H9 (cell line): ENCODE data around the gene ATP10B. TPM values are rescaled to one million over a fixed set of nuclear protein-coding genes. Genes with fewer than 3 reads are reported as not detected.

Experiments used
- DNase-seq: peaks from one replicate; pipeline ENCODE4 v3.0.0-alpha.2; 2017
- H2AFZ ChIP-seq: one replicate; pipeline ENCODE4 v1.6.1; 2013; ENCODE audit warnings: mild to moderate bottlenecking, low read length, control low read depth, moderate library complexity
- H2AK5ac ChIP-seq: 2 replicates; pipeline ENCODE4 v1.6.1; 2013; ENCODE audit warnings: low read length, control low read depth, mixed read lengths; ENCODE audit not compliant: insufficient read length
- H2BK120ac ChIP-seq: one replicate; pipeline ENCODE4 v1.6.1; 2013; ENCODE audit warnings: low read depth, mild to moderate bottlenecking, low read length, control low read depth, inconsistent platforms; ENCODE audit not compliant: poor library complexity, severe bottlenecking
- H2BK12ac ChIP-seq: 2 replicates; pipeline ENCODE4 v1.6.1; 2013; ENCODE audit warnings: low read length, control low read depth, mixed read lengths, low read depth; ENCODE audit not compliant: insufficient read length
- H2BK15ac ChIP-seq: 2 replicates; pipeline ENCODE4 v1.6.1; 2013; ENCODE audit warnings: low read depth, low read length, control low read depth
- H2BK20ac ChIP-seq: one replicate; pipeline ENCODE4 v1.6.1; 2013; ENCODE audit warnings: low read depth, mild to moderate bottlenecking, low read length, control low read depth, inconsistent platforms; ENCODE audit not compliant: poor library complexity, severe bottlenecking
- H2BK5ac ChIP-seq: 2 replicates; pipeline ENCODE4 v1.6.1; 2013; ENCODE audit warnings: low read length, control low read depth, mixed read lengths; ENCODE audit not compliant: insufficient read length
- H3K14ac ChIP-seq: 2 replicates; pipeline ENCODE4 v1.6.1; 2013; ENCODE audit warnings: low read length, control low read depth; ENCODE audit not compliant: insufficient read depth
- H3K18ac ChIP-seq: 2 replicates; pipeline ENCODE4 v1.6.1; 2013; ENCODE audit warnings: low read depth, mild to moderate bottlenecking, mixed read lengths, low read length, control low read depth; ENCODE audit not compliant: insufficient read length
- H3K23ac ChIP-seq: 2 replicates; pipeline ENCODE4 v1.6.1; 2013; ENCODE audit warnings: low read length, control low read depth, mixed read lengths, low read depth; ENCODE audit not compliant: insufficient read length
- H3K23me2 ChIP-seq: 2 replicates; pipeline ENCODE4 v1.6.1; 2013; ENCODE audit warnings: low read depth, mild to moderate bottlenecking, mixed read lengths, low read length, control low read depth; ENCODE audit not compliant: insufficient read length, poor library complexity, severe bottlenecking
- H3K27ac ChIP-seq: 2 replicates; pipeline ENCODE4 v1.5.1; 2013; ENCODE audit warnings: low read length, control low read depth, mixed read lengths, low read depth; ENCODE audit not compliant: insufficient read length
- H3K27me3 ChIP-seq: 2 replicates; pipeline ENCODE4 v1.6.1; 2013; ENCODE audit warnings: low read length, control low read depth, inconsistent platforms; ENCODE audit not compliant: insufficient read depth
- H3K4ac ChIP-seq: 2 replicates; pipeline ENCODE4 v1.6.1; 2013; ENCODE audit warnings: low read depth, mild to moderate bottlenecking, control low read depth, inconsistent platforms, low read length, moderate library complexity
- H3K4me1 ChIP-seq: 2 replicates; pipeline ENCODE4 v1.6.1; 2013; ENCODE audit warnings: low read length, control low read depth, inconsistent platforms; ENCODE audit not compliant: insufficient read depth
- H3K4me2 ChIP-seq: 2 replicates; pipeline ENCODE4 v1.6.1; 2013; ENCODE audit warnings: low read length, control low read depth, mixed read lengths; ENCODE audit not compliant: insufficient read length, insufficient read depth
- H3K56ac ChIP-seq: 2 replicates; pipeline ENCODE4 v1.6.1; 2013; ENCODE audit warnings: low read depth, mild to moderate bottlenecking, mixed read lengths, low read length, control low read depth; ENCODE audit not compliant: insufficient read length
- H3K79me1 ChIP-seq: 2 replicates; pipeline ENCODE4 v1.6.1; 2013; ENCODE audit warnings: low read depth, mild to moderate bottlenecking, moderate library complexity, low read length, control low read depth, inconsistent platforms; ENCODE audit not compliant: insufficient read depth, poor library complexity, severe bottlenecking
- H3K79me2 ChIP-seq: 2 replicates; pipeline ENCODE4 v1.6.1; 2013; ENCODE audit warnings: low read length, control low read depth, inconsistent platforms; ENCODE audit not compliant: insufficient read depth
- H3K9ac ChIP-seq: 2 replicates; pipeline ENCODE4 v1.6.1; 2013; ENCODE audit warnings: low read length, control low read depth, mixed read lengths; ENCODE audit not compliant: insufficient read length; ENCODE audit errors: extremely low read depth
- H3K9me3 ChIP-seq: one replicate; pipeline ENCODE4 v1.6.1; 2013; ENCODE audit warnings: low read depth, low read length, inconsistent platforms; ENCODE audit not compliant: control insufficient read depth
- H3T11ph ChIP-seq: one replicate; pipeline ENCODE4 v1.6.1; 2013; ENCODE audit warnings: mild to moderate bottlenecking, low read length, control low read depth, inconsistent platforms
- H4K20me1 ChIP-seq: one replicate; pipeline ENCODE4 v1.6.1; 2013; ENCODE audit not compliant: control insufficient read depth, insufficient read length, insufficient read depth
- H4K5ac ChIP-seq: 2 replicates; pipeline ENCODE4 v1.6.1; 2013; ENCODE audit warnings: low read depth, mild to moderate bottlenecking, mixed read lengths, low read length, control low read depth; ENCODE audit not compliant: insufficient read length
- H4K8ac ChIP-seq: replicated peaks from 2 replicates; pipeline ENCODE4 v1.6.1; 2013; ENCODE audit warnings: low read length, control low read depth, mixed read lengths, low read depth; ENCODE audit not compliant: insufficient read length
- H4K91ac ChIP-seq: 2 replicates; pipeline ENCODE4 v1.6.1; 2013; ENCODE audit warnings: low read depth, mild to moderate bottlenecking, moderate library complexity, mixed read lengths, low read length, control low read depth; ENCODE audit not compliant: insufficient read length
- H3K27ac Mint-ChIP-seq, 3 experiments: 2 replicates in 2 of 3; 3 replicates in 1 of 3; pipeline ENCODE4 v1.8.0; 2020 to 2021; ENCODE audit warnings: mixed read lengths in 3 of 3, mild to moderate bottlenecking in 1 of 3, moderate library complexity in 1 of 3
- H3K27me3 Mint-ChIP-seq: 2 replicates; pipeline ENCODE4 v1.8.0; 2021; ENCODE audit warnings: low read depth, mild to moderate bottlenecking, moderate library complexity, mixed read lengths
- H3K36me3 Mint-ChIP-seq, 3 experiments: 2 replicates in 2 of 3; 3 replicates in 1 of 3; pipeline ENCODE4 v1.8.0; 2020 to 2021; ENCODE audit warnings: low read depth in 3 of 3, mixed read lengths in 3 of 3; ENCODE audit not compliant: insufficient read depth in 1 of 3
- H3K4me1 Mint-ChIP-seq, 2 experiments: 2 replicates each; pipeline ENCODE4 v1.8.0; 2020; ENCODE audit warnings: mixed read lengths in 2 of 2
- H3K4me3 Mint-ChIP-seq, 2 experiments: 2 replicates in 1 of 2; 3 replicates in 1 of 2; pipeline ENCODE4 v1.8.0; 2020 to 2021; ENCODE audit warnings: mild to moderate bottlenecking in 2 of 2, mixed read lengths in 2 of 2, moderate library complexity in 1 of 2
- H3K9me3 Mint-ChIP-seq, 2 experiments: 2 replicates in 1 of 2; 3 replicates in 1 of 2; pipeline ENCODE4 v1.8.0; 2020; ENCODE audit warnings: mild to moderate bottlenecking in 2 of 2, mixed read lengths in 2 of 2, moderate library complexity in 1 of 2
- CTCF ChIP-seq: fragments of 200-600 bp; sonication (generic); conservative IDR thresholded peaks from 3 replicates; pipeline ENCODE4 v1.8.0; 2021; ENCODE audit warnings: antibody characterized with exemption, mild to moderate bottlenecking
- WGBS: extraction: QIAGEN DNeasy Blood & Tissue Kit; methylation state at CpG from one replicate; pipeline ENCODE4 v1.1.7; 2013; ENCODE audit warnings: missing lambda C conversion rate, low lambda C conversion rate, mixed read lengths; ENCODE audit not compliant: insufficient read length; ENCODE audit errors: extremely low coverage; 5-methylcytosine and 5-hydroxymethylcytosine counted together
- total RNA-seq: library from RNA; stranded (reverse); gene quantifications from 2 replicates; pipeline ENCODE4 v1.2.1, GENCODE V29; 2021

ATP10B gene
- total RNA-seq, 1 experiment from 2014 or later = 0.42 TPM

DNA sequence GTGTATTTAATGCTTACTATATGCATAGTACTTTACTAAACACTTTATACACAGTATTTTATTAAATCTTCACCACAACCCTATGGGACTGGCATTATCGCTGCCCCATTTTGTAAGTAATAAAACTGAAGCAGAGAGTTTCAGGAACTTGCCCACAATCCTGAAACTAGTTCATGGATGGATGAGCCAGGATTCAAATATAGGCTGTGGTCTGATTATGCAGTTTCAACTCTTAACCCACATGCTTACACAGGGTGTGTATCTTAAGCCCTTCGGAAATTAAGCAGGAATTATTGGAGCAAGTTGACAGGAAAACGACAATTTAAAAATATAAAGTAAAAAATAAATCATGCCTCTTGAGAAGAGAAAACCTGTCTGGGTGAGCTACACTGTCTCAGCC lies 109.0 kb downstream of the ATP10B start:
- H2BK15ac ChIP-seq = no peak overlapping the region
- H3K79me2 ChIP-seq = no peaks in the 10 kb centered on the region
- H4K91ac ChIP-seq = no peak overlapping the region
- H3K4me2 ChIP-seq = no peak overlapping the region
- no peak overlapping the region for H4K5ac ChIP-seq
- no peak overlapping the region for H3K14ac ChIP-seq
- no peak overlapping the region for H3K18ac ChIP-seq
- H3K23ac ChIP-seq = no peak overlapping the region
- H4K8ac ChIP-seq = no peak overlapping the region
- H2AK5ac ChIP-seq = no peak overlapping the region
- Mint-ChIP-seq H3K36me3 (no peaks in the 10 kb centered on the region), H3K9me3 (no peaks in the 10 kb centered on the region), H3K4me3 (no peak overlapping the region), H3K4me1 (peaks cover 14 to 16% of the 10 kb centered on the region in 2 experiments), H3K27ac (no peak overlapping the region), H3K27me3 (no peaks in the 10 kb centered on the region; the same call in 1 of the 2 replicates)
- H4K20me1 ChIP-seq = no peaks in the 10 kb centered on the region
- no peak overlapping the region for H2BK12ac ChIP-seq
- no peak overlapping the region for H3K56ac ChIP-seq
- H3K4ac ChIP-seq = no peak overlapping the region
- no peak overlapping the region for H3K27ac ChIP-seq
- H3K4me1 ChIP-seq = no peaks in the 10 kb centered on the region
- H3K79me1 ChIP-seq = no peaks in the 10 kb centered on the region
- no peak for TF ChIP-seq CTCF
- no peaks in the 10 kb centered on the region for H3K27me3 ChIP-seq
- no peak for DNase-seq
- H3K9ac ChIP-seq = no peak overlapping the region
- no CpG with 5 or more reads among the region's 3 CpGs for WGBS
- H2BK120ac ChIP-seq = no peak overlapping the region
- H3K23me2 ChIP-seq = no peaks in the 10 kb centered on the region
- H3T11ph ChIP-seq = no peak overlapping the region
- no peak overlapping the region for H2AFZ ChIP-seq
- no peaks in the 10 kb centered on the region for H3K9me3 ChIP-seq
- H2BK5ac ChIP-seq = no peak overlapping the region
- no peak overlapping the region for H2BK20ac ChIP-seq
